Duodenal mucosa (tissue), 2 donors: Measurements from ENCODE around the gene KRTAP10-5.
"Not testable (repeated sequence)": the region's sequence is repeated elsewhere in the genome, so short reads cannot be mapped to it uniquely, and the experiment has no call there.

ENCODE experiments used
- H3K27ac ChIP-seq: one replicate; pipeline ENCODE4 v1.7.0; 2013; ENCODE audit warnings: low read depth, low read length
- H3K27me3 ChIP-seq, 2 donors: one replicate each; pipeline ENCODE4 v1.7.0; 2013; ENCODE audit warnings: low read length in 2 of 2, control low read depth in 1 of 2; ENCODE audit not compliant: insufficient read depth in 2 of 2, control insufficient read depth in 1 of 2
- H3K36me3 ChIP-seq, 2 donors: one replicate each; pipeline ENCODE4 v1.7.0; 2013; ENCODE audit warnings: low read length in 2 of 2, control low read depth in 1 of 2; ENCODE audit not compliant: insufficient read depth in 2 of 2, control insufficient read depth in 1 of 2
- H3K4me1 ChIP-seq, 2 donors: one replicate each; pipeline ENCODE4 v1.7.0; 2013; ENCODE audit warnings: low read length in 2 of 2, control low read depth in 1 of 2; ENCODE audit not compliant: insufficient read depth in 2 of 2, control insufficient read depth in 1 of 2
- H3K4me3 ChIP-seq, 2 donors: one replicate each; pipeline ENCODE4 v1.7.0; 2013; ENCODE audit warnings: low read length in 2 of 2, low read depth in 1 of 2
- H3K9ac ChIP-seq, 2 donors: one replicate each; pipeline ENCODE4 v1.7.0; 2013; ENCODE audit warnings: low read length in 2 of 2, low read depth in 1 of 2
- H3K9me3 ChIP-seq, 2 donors: one replicate each; pipeline ENCODE4 v1.7.0; 2013; ENCODE audit warnings: low read length in 2 of 2, control low read depth in 1 of 2; ENCODE audit not compliant: control insufficient read depth in 1 of 2

KRTAP10-5 gene

DNA sequence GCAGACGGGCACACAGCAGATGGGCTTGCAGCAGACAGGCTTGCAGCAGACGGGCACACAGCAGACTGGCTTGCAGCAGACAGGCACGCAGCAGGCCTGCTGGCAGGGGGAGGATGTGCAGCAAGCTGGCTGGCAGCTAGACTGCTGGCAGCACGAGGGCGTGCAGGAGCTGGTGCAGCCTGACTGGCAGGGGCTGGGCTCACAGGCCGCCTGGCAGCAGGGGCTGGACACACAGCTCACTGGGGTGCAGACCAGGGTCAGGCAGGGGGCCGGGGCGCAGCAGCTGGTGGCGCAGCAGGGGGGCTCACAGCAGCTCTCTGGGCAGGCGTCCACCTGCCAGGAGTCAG lies 22.1 kb downstream of the KRTAP10-5 start:
- H3K27me3 ChIP-seq = not testable (repeated sequence)

DNA sequence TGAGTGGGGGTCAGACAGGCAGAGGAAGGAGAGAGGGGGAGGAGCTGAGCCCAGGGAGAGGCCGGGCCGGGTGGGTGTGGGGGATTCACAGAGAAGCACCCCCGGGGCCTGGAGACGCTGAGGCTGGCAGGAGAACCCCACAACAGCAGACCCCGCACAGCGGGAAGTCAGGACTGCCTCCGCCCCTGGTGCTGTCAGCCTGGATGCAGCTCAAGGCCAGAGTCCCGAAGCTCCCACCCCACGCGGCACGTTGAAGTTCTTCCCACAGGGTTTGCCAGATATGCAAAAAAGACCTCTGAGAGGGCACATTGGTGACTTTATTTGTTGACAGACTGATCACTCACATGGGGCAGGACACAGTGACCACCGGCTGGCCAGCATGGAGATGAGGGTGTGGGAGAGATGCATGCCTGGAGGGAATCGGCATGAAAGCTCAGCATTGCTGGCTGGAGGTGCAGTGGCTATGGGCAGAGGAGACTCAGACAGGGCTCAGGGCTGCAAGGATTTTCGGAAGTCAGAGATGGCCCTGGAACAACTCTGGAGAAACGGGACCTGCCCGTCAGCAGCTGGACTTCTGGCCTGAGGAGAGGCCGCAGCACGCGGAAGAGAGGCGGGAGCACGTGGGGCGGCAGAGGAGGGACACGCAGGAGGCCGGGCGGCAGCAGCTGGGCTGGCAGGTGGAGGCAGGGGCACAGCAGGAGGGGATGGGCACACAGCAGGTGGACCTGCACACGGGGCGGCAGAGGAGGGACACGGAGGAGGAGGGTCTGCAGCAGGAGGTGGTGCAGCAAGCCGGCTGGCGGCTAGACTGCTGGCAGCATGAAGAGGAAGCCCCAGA lies 22.7 kb downstream of the KRTAP10-5 start:
- Histone ChIP-seq H3K9ac (no peak overlapping the region), H3K9me3 (no peaks in the 10 kb centered on the region), H3K36me3 (no peaks in the 10 kb centered on the region), H3K27me3 (peaks cover 0 to 8% of the 10 kb centered on the region in 2 donors), H3K27ac (no peak overlapping the region), H3K4me3 (no peak overlapping the region), H3K4me1 (no peaks in the 10 kb centered on the region)

More for the DNA sequence above, 22.1 kb downstream of the KRTAP10-5 start:
- not testable (repeated sequence) for H3K27ac ChIP-seq, H3K9ac ChIP-seq, H3K36me3 ChIP-seq, H3K4me1 ChIP-seq, H3K4me3 ChIP-seq, H3K9me3 ChIP-seq

DNA sequence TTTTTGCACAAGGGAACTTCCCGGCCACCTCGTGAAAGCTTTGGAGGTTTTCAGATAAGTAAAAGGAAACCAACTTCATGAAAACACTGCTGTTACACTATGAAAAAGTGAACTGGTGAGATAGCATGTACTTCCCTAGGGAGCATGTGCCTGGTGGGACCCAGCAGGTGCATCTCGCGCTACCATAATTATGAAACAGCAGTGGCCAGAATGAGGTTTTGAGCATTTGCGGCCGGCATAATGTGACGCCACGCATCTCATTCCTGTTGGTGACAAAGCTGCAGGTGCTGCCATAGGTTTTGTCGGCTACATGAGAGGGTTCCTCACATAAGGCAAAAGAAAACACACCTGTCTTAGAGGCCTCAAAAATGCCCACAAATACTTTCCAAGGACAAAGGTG lies 23.5 kb downstream of the KRTAP10-5 start:
- no peak overlapping the region for H3K9ac ChIP-seq

DNA sequence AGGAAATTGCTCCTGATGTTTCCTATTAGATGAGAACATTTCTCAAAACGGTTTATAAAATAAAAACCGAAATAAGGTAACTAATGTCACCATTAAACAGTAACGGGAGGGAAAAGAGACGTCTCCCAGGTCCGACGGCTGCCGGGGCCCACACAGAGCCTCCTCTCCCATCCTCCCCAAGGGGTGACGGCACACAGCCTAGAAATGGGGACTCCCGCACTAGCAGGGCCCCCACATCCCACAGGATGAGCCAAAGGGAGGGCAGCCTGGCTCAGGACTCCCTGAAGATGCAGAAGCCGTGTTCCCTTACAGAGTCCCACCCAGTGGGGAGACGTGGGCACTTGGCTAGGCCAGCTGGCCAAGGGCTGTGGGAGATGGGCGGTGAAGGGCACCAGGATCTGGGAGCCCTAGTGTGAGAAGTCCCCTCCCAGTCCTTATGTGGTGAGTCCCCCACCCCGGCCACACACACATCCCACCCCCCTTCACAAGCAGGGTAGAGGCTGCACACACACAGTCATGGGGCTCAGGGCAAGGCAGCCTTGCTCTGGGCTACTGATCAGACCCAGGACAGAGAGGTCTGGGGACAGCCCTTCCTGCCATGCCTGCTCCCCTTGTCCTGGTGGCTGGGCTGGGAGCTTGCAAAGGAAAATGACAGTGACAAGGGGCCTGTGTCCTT lies 25.1 kb downstream of the KRTAP10-5 start:
- no peak overlapping the region for H3K4me3 ChIP-seq
- H3K9ac ChIP-seq = no peak overlapping the region
- H3K4me1 ChIP-seq = no peaks in the 10 kb centered on the region
- H3K27me3 ChIP-seq = peaks cover 0 to 8% of the 10 kb centered on the region in 2 donors
- H3K27ac ChIP-seq = no peak overlapping the region
- no peaks in the 10 kb centered on the region for H3K36me3 ChIP-seq
- no peaks in the 10 kb centered on the region for H3K9me3 ChIP-seq

More for the DNA sequence above, 23.5 kb downstream of the KRTAP10-5 start:
- H3K9me3 ChIP-seq = no peaks in the 10 kb centered on the region
- H3K4me3 ChIP-seq = no peak overlapping the region
- H3K27me3 ChIP-seq = peaks cover 0 to 8% of the 10 kb centered on the region in 2 donors
- H3K4me1 ChIP-seq = no peaks in the 10 kb centered on the region
- H3K36me3 ChIP-seq = no peaks in the 10 kb centered on the region
- no peak overlapping the region for H3K27ac ChIP-seq

DNA sequence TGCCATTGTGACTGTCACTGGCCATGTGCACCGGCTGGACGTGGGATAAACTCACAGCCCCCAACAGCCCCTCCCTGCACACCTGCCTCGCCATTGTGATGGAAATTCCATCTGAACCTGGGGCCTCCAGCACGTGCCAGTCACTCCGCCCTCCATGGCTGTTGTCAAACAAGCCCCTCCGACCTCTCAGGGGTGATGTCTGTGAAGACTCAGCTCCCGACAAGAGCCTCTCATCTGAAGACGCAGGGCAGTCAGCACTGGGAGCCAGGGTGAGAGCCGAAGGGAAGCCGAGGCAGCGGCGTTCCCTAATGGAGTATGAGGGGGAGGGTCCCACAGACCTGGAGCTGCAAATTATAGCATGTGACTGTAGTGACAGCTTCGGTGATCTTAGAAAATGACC lies 27.7 kb downstream of the KRTAP10-5 start:
- H3K9me3 ChIP-seq = no peaks in the 10 kb centered on the region
- no peaks in the 10 kb centered on the region for H3K4me1 ChIP-seq
- H3K27me3 ChIP-seq = peaks cover 1 to 4% of the 10 kb centered on the region in 2 donors
- H3K36me3 ChIP-seq = no peaks in the 10 kb centered on the region
- H3K27ac ChIP-seq = no peak overlapping the region
- no peak overlapping the region for H3K9ac ChIP-seq
- H3K4me3 ChIP-seq = no peak overlapping the region

DNA sequence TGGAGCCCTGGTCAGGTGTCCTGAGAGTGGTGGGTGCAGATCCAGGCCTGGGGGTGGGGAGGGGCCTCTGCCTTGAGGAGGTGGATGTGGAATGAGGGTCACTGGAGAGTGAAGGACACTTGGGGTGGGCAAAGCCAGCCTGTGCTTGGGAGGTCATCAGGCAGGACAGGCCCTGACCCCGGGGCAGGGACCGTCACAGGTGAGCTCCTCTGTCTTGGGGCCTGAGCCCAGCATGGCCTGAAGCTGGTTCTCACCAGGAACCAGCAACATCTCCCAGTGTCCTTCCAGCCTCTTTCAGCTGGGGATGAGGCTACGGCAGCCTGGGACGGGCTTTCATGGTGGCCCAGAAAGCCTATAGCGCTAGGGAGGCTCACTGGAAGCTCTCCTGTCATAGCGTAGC lies 28.3 kb downstream of the KRTAP10-5 start:
- Histone ChIP-seq H3K4me3 (no peak overlapping the region), H3K9ac (no peak overlapping the region), H3K9me3 (peaks cover 0 to 1% of the 10 kb centered on the region in 2 donors), H3K27ac (no peak overlapping the region), H3K36me3 (no peaks in the 10 kb centered on the region), H3K4me1 (no peaks in the 10 kb centered on the region), H3K27me3 (peaks cover 0 to 4% of the 10 kb centered on the region in 2 donors)

DNA sequence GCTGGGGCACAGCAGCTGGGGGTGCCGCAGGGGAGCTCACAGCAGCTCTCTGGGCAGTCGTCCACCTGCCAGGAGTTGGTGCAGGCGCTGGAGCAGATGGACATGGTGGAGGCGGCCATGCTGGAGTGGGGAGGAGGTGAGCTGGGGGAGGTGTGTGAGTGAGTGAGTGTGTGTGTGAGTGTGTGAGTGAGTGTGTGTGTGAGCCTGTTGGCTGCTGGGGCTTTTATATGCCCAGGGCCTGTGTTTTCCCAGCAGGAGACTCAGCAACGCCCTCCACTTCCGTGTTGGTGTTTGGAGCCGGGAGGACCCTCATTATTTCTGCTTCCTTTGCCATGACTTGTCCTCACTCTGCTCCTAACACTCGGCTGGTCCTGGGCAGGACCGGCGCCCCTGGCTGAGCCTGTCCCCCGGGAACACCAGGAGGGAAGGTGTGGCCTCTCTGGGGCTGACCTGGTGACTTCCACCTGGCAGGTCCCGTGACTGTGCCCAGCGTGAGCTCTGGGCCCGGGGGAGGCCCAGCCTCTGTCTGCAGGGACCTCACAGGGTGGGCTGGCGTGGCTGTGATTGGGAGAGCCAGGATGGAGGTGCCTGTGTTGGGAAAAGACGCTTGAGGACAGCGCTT lies 29.0 kb downstream of the KRTAP10-5 start, which contains the start of gene KRTAP10-2:
Gene KRTAP10-2 (minus strand): TSS at position 166 of the 622 bp plus-strand sequence. CDS start 47 bp downstream, at position 119.
- Histone ChIP-seq H3K27ac (no peak within 1 kb of the TSS), H3K4me1 (no peaks in the 10 kb centered on the region), H3K4me3 (no peak within 1 kb of the TSS), H3K9ac (no peak within 1 kb of the TSS), H3K27me3 (peaks cover 0 to 4% of the 10 kb centered on the region in 2 donors), H3K9me3 (peaks cover 0 to 7% of the 10 kb centered on the region in 2 donors), H3K36me3 (no peaks in the 10 kb centered on the region)

DNA sequence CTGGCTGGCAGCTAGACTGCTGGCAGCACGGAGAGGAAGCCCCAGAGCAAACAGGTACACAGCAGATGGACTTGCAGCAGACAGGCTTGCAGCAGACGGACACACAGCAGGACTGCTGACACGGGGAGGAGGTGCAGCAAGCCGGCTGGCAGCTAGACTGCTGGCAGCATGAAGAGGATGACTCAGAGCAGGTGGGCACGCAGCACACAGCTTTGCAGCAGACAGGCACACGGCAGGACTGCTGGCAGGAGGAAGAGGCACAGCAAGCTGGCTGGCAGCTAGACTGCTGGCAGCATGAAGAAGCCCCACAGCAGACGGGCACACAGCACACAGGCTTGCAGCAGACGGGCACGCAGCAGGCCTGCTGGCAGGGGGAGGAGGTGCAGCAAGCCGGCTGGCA lies 29.6 kb downstream of the KRTAP10-5 start:
- Histone ChIP-seq H3K9me3 (peaks cover 0 to 7% of the 10 kb centered on the region in 2 donors), H3K9ac (no peak overlapping the region), H3K4me1 (no peaks in the 10 kb centered on the region), H3K4me3 (no peak overlapping the region), H3K36me3 (no peaks in the 10 kb centered on the region), H3K27me3 (peaks cover 0 to 4% of the 10 kb centered on the region in 2 donors), H3K27ac (no peak overlapping the region)

DNA sequence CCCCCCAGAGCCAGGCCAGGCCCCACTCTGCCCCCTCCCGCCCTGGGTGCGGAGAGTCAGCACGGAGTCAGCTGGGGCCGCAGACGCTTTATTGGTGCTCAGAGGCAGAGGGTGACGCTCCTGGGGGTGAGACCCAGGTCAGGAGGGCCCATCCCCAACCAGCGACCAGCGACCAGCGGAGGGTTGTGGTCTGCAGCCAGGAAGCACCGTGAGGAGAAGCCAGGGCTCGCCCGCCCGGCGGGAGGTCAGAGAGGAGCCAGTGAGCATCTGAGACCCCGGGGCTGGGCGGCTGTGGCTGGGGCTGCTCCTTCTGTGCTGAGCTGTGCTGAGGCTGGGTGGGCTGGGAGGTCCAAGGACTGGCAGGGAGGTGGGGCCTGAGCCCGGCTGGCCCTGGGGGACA lies 30.1 kb downstream of the KRTAP10-5 start:
- H3K27me3 ChIP-seq, H3K9me3 ChIP-seq, H3K4me1 ChIP-seq, H3K9ac ChIP-seq, H3K27ac ChIP-seq, H3K36me3 ChIP-seq, H3K4me3 ChIP-seq: not testable (repeated sequence)
